SK-N-MC (cell line): ENCODE measurements around the gene ADI1.

Experiments used
- DNase-seq: peaks from one replicate; pipeline ENCODE4 v3.0.0-alpha.2; 2011; ENCODE audit warnings: low read depth, low spot score
- H3K27ac ChIP-seq: fragments of 200-600 bp; sonication (generic); 2 replicates; pipeline ENCODE4 v1.5.1; 2016; ENCODE audit warnings: mixed run types
- H3K36me3 ChIP-seq: fragments of 200-600 bp; sonication (generic); 2 replicates; pipeline ENCODE4 v1.6.1; 2017; ENCODE audit warnings: antibody characterized with exemption, low read length, mixed read lengths; ENCODE audit not compliant: insufficient read depth
- H3K4me3 ChIP-seq: fragments of 200-600 bp; sonication (generic); 2 replicates; pipeline ENCODE4 v1.5.1; 2016
- H3K9ac ChIP-seq: fragments of 200-600 bp; sonication (generic); 2 replicates; pipeline ENCODE4 v1.8.0; 2017; ENCODE audit warnings: mixed run types, mixed read lengths; ENCODE audit not compliant: insufficient read length
- H3K9me3 ChIP-seq: fragments of 200-600 bp; sonication (generic); 2 replicates; pipeline ENCODE4 v1.6.1; 2017; ENCODE audit warnings: low read depth, mild to moderate bottlenecking, antibody characterized with exemption, low read length, moderate library complexity, mixed read lengths
- EZH2 ChIP-seq: fragments of 200-600 bp; sonication (generic); IDR thresholded peaks from one replicate; pipeline ENCODE4 v1.6.1; 2017; ENCODE audit warnings: antibody characterized with exemption
- FOXP2 ChIP-seq: optimal IDR thresholded peaks from 2 replicates; pipeline ENCODE3; 2011; ENCODE audit warnings: mild to moderate bottlenecking, moderate library complexity; ENCODE audit not compliant: insufficient read depth; ENCODE audit errors: extremely low read length, control extremely low read depth
- POLR2AphosphoS5 ChIP-seq: IDR thresholded peaks from 2 replicates; pipeline ENCODE4 v1.6.1; 2012; ENCODE audit warnings: mild to moderate bottlenecking, low read depth, low read length, borderline replicate concordance

The ADI1 gene

GRCh38 chr2:3447789-3448317 is 71.5 kb downstream of the ADI1 start:
- Histone ChIP-seq H3K27ac (no peak overlapping the region), H3K9me3 (no peaks in the 10 kb centered on the region), H3K36me3 (peaks cover 16% of the 10 kb centered on the region; the same call in 1 of the 2 replicates), H3K4me3 (no peak overlapping the region), H3K9ac (no peak overlapping the region)
- TF ChIP-seq POLR2AphosphoS5 (no peak), FOXP2 (no peak), EZH2 (no peak)
- DNase-seq, result no peak
